Neural crest cell (in vitro differentiated cells): Measurements from ENCODE around the gene LAMTOR4. TPM values are rescaled to one million over a fixed set of nuclear protein-coding genes. Genes with fewer than 3 reads are reported as not detected.
"Not testable (repeated sequence)": the region's sequence is repeated elsewhere in the genome, so short reads cannot be mapped to it uniquely, and the experiment has no call there.

Source experiments
- DNase-seq: peaks from one replicate; pipeline ENCODE4 v3.0.0; 2021; ENCODE audit warnings: low read depth, mixed read lengths, low spot score
- H3K27ac Mint-ChIP-seq: one replicate; pipeline ENCODE4 v1.8.0; 2021; ENCODE audit warnings: mild to moderate bottlenecking, mixed read lengths; ENCODE audit not compliant: unreplicated experiment
- H3K27me3 Mint-ChIP-seq: 2 replicates; pipeline ENCODE4 v1.8.0; 2021; ENCODE audit warnings: low read depth, mild to moderate bottlenecking, mixed read lengths
- H3K36me3 Mint-ChIP-seq: 2 replicates; pipeline ENCODE4 v1.8.0; 2021; ENCODE audit warnings: low read depth, mild to moderate bottlenecking, mixed read lengths
- H3K4me1 Mint-ChIP-seq: 2 replicates; pipeline ENCODE4 v1.8.0; 2021; ENCODE audit warnings: mixed read lengths
- H3K4me3 Mint-ChIP-seq: one replicate; pipeline ENCODE4 v1.8.0; 2021; ENCODE audit warnings: mild to moderate bottlenecking, mixed read lengths
- H3K9me3 Mint-ChIP-seq: 2 replicates; pipeline ENCODE4 v1.8.0; 2021; ENCODE audit warnings: mixed read lengths
- total RNA-seq: library from RNA; stranded (reverse); gene quantifications from 2 replicates; pipeline ENCODE4 v1.2.1, GENCODE V29; 2021
- TF ChIP-seq, protein P1 (sequence below): fragments of 200-600 bp; sonication (generic); conservative IDR thresholded peaks from 2 replicates; pipeline ENCODE4 v1.5.0; 2021; ENCODE audit warnings: antibody characterized with exemption, mild to moderate bottlenecking

Gene LAMTOR4
- total RNA-seq, 1 donor from 2014 or later: 134 TPM

DNA sequence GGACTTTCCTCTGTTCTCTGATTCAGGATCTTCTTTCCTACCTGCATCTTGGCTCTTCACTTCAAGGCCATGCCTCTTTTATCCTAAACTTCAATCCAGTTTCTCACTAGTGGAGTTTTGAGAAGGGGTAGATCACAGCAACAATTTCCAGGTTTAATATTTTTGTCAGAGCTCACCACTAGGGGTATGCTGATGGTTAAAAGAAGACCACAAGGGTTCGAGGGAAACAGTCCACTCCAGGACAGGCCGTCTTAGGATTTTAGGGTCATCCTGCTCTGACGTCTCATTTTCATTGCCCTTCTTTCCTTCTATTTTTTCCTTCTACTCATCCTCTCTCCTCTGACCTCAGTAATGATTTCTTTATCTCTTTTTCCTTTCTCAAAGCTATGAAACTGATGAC, 40.3 kb downstream of the LAMTOR4 start:
- Mint-ChIP-seq H3K4me3 (no peak overlapping the region), H3K4me1 (peaks cover 6% of the 10 kb centered on the region), H3K27ac (no peak overlapping the region), H3K27me3 (peaks cover 2% of the 10 kb centered on the region), H3K36me3 (no peaks in the 10 kb centered on the region), H3K9me3 (no peaks in the 10 kb centered on the region)
- DNase-seq: no peak
- TF ChIP-seq, protein P1, sequence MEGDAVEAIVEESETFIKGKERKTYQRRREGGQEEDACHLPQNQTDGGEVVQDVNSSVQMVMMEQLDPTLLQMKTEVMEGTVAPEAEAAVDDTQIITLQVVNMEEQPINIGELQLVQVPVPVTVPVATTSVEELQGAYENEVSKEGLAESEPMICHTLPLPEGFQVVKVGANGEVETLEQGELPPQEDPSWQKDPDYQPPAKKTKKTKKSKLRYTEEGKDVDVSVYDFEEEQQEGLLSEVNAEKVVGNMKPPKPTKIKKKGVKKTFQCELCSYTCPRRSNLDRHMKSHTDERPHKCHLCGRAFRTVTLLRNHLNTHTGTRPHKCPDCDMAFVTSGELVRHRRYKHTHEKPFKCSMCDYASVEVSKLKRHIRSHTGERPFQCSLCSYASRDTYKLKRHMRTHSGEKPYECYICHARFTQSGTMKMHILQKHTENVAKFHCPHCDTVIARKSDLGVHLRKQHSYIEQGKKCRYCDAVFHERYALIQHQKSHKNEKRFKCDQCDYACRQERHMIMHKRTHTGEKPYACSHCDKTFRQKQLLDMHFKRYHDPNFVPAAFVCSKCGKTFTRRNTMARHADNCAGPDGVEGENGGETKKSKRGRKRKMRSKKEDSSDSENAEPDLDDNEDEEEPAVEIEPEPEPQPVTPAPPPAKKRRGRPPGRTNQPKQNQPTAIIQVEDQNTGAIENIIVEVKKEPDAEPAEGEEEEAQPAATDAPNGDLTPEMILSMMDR: peak; percentile 29

GRCh38 chr7:100190048-100190711, 41.5 kb downstream of the LAMTOR4 start:
- Mint-ChIP-seq H3K4me1 (peaks cover 6% of the 10 kb centered on the region), H3K4me3 (no peak overlapping the region), H3K9me3 (no peaks in the 10 kb centered on the region), H3K27ac (no peak overlapping the region), H3K36me3 (no peaks in the 10 kb centered on the region), H3K27me3 (peaks cover 2% of the 10 kb centered on the region)
- TF ChIP-seq, protein P1: peak; percentile 55
- DNase-seq: no peak

DNA sequence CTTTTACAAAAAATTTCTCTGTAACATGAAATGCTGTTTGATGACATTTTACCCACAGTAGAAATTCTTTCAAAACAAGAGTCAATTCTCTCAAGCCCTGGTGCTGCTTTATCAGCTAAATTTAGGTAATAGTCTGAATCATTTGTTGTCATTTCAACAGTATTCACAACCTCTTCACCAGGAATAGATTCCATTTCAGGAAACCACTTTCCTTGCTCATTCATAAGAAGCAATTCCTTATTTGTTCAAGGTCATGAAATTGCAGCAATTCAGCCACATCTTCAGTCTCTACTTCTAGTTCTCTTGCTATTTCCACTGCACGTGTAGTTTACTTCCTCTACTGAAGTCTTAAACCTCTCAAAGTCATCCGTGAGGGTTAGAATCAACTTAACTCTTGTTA, 43.1 kb downstream of the LAMTOR4 start:
- no peak overlapping the region for H3K27ac Mint-ChIP-seq
- H3K4me1 Mint-ChIP-seq: peaks cover 6% of the 10 kb centered on the region
- TF ChIP-seq, protein P1: no peak
- H3K27me3 Mint-ChIP-seq: peaks cover 2% of the 10 kb centered on the region
- no peak overlapping the region for H3K4me3 Mint-ChIP-seq
- H3K9me3 Mint-ChIP-seq: no peaks in the 10 kb centered on the region
- H3K36me3 Mint-ChIP-seq: no peaks in the 10 kb centered on the region
- no peak for DNase-seq

GRCh38 chr7:100192281-100192862, 43.7 kb downstream of the LAMTOR4 start:
- not testable (repeated sequence) for H3K27me3 Mint-ChIP-seq, H3K9me3 Mint-ChIP-seq, H3K36me3 Mint-ChIP-seq, DNase-seq, H3K27ac Mint-ChIP-seq, H3K4me3 Mint-ChIP-seq, H3K4me1 Mint-ChIP-seq

DNA sequence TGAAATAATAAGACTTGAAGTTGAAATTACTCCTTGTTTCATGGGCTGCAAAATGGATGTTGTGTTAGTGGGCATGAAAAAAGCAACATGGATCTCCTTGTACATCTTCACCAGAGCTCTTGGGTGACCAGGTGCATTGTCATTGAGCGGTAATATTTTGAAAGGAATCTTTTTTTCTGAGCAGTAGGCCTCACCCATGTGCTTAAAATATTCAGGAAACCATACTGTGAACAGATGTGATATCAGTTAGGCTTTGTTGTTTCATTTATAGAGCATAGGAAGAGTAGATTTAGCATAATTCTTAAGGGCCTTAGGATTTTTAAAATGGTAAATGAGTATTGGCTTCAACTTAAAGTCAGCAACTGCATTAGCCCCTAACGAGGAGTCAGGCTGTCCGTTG, 44.3 kb downstream of the LAMTOR4 start:
- Mint-ChIP-seq H3K9me3 (no peaks in the 10 kb centered on the region), H3K36me3 (no peaks in the 10 kb centered on the region), H3K4me3 (no peak overlapping the region), H3K27me3 (peaks cover 2% of the 10 kb centered on the region), H3K27ac (no peak overlapping the region), H3K4me1 (peaks cover 7% of the 10 kb centered on the region)
- TF ChIP-seq, protein P1: no peak
- DNase-seq: no peak

GRCh38 chr7:100195222-100195621, 46.5 kb downstream of the LAMTOR4 start:
- Mint-ChIP-seq H3K27me3 (peaks cover 2% of the 10 kb centered on the region), H3K4me3 (no peak overlapping the region), H3K27ac (no peak overlapping the region), H3K4me1 (peaks cover 12% of the 10 kb centered on the region), H3K36me3 (no peaks in the 10 kb centered on the region), H3K9me3 (no peaks in the 10 kb centered on the region)
- DNase-seq: no peak
- TF ChIP-seq, protein P1: no peak

- not testable (repeated sequence) for H3K9me3 Mint-ChIP-seq, H3K4me3 Mint-ChIP-seq, H3K27ac Mint-ChIP-seq, H3K27me3 Mint-ChIP-seq, DNase-seq, H3K36me3 Mint-ChIP-seq
- H3K4me1 Mint-ChIP-seq: peaks cover 17% of the 10 kb centered on the region
These were observed 47.2 kb downstream of the LAMTOR4 start for GRCh38 chr7:100195901-100196322.
